NB4 (cell line): ENCODE measurements around the gene ACVR2A.

Experiments
- MYC ChIP-seq: IDR thresholded peaks from 2 replicates; pipeline ENCODE4 v1.6.1; 2011; ENCODE audit warnings: low read depth, low read length
- POLR2A ChIP-seq: IDR thresholded peaks from 2 replicates; pipeline ENCODE4 v1.6.1; 2011; ENCODE audit warnings: mild to moderate bottlenecking; ENCODE audit not compliant: insufficient read length; ENCODE audit errors: extremely low read depth
- TF ChIP-seq, protein P1 (sequence below): IDR thresholded peaks from one replicate; pipeline ENCODE4 v1.5.1; 2012; ENCODE audit warnings: low read depth, low read length
- TF ChIP-seq, protein P2 (sequence below): IDR thresholded peaks from 2 replicates; pipeline ENCODE4 v1.6.1; 2011; ENCODE audit warnings: low read depth, low read length

GRCh38 chr2:147867050-147867449, 22.2 kb downstream of the ACVR2A start:
- TF ChIP-seq, protein P1, sequence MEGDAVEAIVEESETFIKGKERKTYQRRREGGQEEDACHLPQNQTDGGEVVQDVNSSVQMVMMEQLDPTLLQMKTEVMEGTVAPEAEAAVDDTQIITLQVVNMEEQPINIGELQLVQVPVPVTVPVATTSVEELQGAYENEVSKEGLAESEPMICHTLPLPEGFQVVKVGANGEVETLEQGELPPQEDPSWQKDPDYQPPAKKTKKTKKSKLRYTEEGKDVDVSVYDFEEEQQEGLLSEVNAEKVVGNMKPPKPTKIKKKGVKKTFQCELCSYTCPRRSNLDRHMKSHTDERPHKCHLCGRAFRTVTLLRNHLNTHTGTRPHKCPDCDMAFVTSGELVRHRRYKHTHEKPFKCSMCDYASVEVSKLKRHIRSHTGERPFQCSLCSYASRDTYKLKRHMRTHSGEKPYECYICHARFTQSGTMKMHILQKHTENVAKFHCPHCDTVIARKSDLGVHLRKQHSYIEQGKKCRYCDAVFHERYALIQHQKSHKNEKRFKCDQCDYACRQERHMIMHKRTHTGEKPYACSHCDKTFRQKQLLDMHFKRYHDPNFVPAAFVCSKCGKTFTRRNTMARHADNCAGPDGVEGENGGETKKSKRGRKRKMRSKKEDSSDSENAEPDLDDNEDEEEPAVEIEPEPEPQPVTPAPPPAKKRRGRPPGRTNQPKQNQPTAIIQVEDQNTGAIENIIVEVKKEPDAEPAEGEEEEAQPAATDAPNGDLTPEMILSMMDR = no peak
- no peak for TF ChIP-seq POLR2A
- TF ChIP-seq, protein P2, sequence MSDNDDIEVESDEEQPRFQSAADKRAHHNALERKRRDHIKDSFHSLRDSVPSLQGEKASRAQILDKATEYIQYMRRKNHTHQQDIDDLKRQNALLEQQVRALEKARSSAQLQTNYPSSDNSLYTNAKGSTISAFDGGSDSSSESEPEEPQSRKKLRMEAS = no peak
- no peak for TF ChIP-seq MYC
